ENCODE results near the gene VIPR1.

Gene VIPR1

DNA sequence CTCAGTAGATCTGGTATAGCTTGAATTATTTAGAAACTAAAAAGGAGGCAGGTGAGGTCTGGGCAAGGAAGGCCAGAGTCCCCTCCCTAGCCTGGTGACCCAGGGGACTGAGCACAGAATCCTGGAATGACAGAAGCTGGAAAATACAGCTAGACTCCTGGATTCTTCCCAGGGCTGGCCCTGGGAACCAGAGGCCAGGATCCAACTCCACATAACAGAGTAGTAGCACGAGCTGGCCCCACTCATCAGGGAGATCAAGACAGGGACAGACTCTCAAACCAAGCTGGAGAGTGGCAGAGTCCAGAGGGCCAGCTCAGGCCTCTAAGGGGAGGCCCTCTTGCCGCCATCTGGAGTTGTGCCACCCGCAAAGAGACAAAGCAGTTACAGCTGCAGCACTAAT lies 10.7 kb downstream of the VIPR1 start:
- DNase-seq = no peak

DNA sequence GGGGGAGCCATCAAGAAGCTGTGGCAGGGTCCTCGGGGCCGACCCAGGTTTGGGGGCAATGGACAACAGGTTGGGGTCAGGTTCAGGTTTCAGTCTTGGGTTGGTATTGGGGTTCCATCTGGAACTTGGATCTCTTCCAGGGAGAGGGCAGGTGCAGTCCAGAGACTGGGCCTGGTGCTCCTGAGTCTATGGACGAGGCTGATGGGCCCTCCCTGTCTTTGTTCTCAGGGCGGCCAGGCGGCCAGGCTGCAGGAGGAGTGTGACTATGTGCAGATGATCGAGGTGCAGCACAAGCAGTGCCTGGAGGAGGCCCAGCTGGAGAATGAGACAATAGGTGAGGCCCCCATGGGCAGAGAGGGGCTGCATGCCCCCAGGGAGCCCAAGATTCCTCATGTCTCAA lies 11.1 kb downstream of the VIPR1 start:
- DNase-seq = no peak

GRCh38 chr3:42514876-42515275 lies 12.4 kb downstream of the VIPR1 start:
- DNase-seq = no peak

GRCh38 chr3:42515391-42515916 lies 13.0 kb downstream of the VIPR1 start:
- no peak for DNase-seq

- no peak for DNase-seq
Measured at GRCh38 chr3:42515976-42516375, 13.5 kb downstream of the VIPR1 start.

- DNase-seq = no peak
Measured at GRCh38 chr3:42516443-42516842, 14.0 kb downstream of the VIPR1 start.

- no peak for DNase-seq
Measured at GRCh38 chr3:42517117-42517516, 14.7 kb downstream of the VIPR1 start.

- DNase-seq = no peak
Measured at GRCh38 chr3:42518800-42519567, 16.5 kb downstream of the VIPR1 start.

DNA sequence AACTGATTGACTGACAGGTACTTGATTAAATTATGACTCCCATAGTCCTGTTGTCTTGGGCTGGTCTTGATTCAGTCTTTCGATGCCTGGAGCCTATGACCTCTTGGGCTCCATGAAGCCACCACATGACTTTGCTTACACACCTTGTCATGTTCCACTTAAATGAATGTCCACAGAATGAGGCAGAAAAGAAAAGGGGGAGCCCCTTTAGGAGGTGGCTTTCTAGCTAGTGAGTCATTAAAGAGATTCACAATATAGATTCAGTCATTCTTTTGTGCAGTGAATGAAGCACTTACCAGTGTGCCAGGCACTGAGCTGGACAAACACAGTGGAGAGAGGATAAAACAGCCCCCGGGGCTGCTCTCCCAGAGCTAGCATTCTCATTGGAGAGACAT lies 17.1 kb downstream of the VIPR1 start:
- no peak for DNase-seq

- DNase-seq = no peak
Measured at GRCh38 chr3:42520336-42520735, 17.9 kb downstream of the VIPR1 start.

GRCh38 chr3:42520906-42521305 lies 18.5 kb downstream of the VIPR1 start:
- DNase-seq = no peak

GRCh38 chr3:42524751-42525150 lies 22.3 kb downstream of the VIPR1 start:
- DNase-seq = no peak

DNA sequence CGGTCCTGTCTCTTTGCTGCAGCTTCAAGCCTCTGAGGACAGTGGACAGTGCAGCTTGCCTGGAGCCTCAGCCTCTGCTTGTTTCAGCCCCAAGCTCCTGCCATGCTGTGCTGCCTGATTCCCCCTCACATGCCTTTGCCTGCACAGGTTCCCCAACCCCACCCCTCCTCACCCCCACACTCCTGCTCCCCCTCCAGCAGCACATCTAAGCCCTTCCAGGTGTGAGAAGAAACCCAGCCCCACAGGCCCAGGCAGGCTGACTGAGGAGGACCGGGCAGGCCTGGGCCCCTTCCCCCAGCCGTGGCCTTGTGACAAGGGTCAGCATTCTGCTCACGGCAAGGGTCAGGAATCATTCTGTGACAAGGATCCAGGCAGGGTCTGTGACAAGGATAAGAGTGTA lies 22.8 kb downstream of the VIPR1 start:
- no peak for DNase-seq

- no peak for DNase-seq
Measured at GRCh38 chr3:42525736-42526345, 23.4 kb downstream of the VIPR1 start.

- no peak for DNase-seq
Measured at GRCh38 chr3:42526616-42527367, 24.3 kb downstream of the VIPR1 start.

DNA sequence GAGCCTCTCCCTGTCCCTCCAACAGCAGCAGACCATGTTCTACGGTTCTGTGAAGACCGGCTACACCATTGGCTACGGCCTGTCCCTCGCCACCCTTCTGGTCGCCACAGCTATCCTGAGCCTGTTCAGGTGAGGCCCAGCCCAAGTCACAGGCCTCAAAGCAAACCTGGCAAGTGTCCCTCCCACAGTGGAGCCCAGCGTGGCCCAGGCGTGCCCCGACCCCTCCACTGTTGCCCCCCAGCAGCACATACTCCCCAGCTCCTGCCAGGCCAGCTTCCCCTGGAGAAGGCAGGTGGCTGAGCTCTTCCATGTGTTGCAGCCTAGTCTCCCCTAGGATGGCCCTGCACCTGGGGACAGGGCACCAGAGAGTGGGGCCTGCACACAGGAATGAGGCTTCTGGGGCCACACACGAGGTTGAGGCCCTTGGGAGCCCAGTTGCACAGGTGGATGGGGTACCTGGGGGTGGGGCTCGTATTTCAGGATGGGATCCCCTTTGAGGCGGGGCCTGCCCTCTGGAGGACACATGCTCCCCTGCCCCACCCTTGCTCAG lies 25.0 kb downstream of the VIPR1 start:
- no peak for DNase-seq

DNA sequence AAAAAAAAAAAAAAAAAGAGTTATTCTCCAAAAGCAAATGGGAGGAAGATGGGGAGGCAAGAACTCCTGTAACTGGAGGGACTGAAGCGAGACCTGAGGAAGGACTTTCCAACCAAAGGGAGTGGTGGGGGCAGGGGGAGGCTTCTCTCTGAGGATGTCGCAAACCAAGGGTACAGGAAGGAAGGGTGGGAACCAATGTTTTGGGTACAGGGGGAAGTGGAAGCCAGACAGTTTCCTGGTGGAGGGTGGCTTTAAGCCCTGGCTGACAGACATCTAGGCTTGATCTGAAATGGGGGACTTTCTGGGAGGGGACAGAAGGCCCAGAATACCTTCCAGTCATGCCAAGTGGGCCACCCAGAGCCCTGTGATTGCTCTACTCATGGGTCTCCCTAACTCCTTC lies 27.0 kb downstream of the VIPR1 start:
- DNase-seq = no peak

DNA sequence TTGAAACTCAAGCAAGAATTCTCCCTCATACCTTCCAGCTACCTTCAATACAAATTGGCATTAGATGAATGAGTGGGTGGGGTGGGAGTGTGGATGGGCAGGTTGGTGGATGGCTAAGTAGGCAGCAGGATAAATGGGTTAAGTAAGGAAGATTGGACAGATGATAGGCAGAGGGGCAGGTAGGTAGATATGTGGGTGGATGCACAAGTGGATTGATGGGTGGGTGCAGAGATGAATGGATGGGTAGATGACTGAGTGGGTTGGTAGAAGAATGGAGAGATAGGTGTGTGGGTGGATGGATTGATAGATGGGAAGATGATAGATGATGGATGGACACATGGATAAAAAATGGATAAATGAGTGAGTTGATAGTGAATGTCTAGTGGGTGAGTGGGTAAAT lies 27.6 kb downstream of the VIPR1 start:
- DNase-seq = no peak

- DNase-seq = no peak
Measured at GRCh38 chr3:42531470-42531869, 29.0 kb downstream of the VIPR1 start.

DNA sequence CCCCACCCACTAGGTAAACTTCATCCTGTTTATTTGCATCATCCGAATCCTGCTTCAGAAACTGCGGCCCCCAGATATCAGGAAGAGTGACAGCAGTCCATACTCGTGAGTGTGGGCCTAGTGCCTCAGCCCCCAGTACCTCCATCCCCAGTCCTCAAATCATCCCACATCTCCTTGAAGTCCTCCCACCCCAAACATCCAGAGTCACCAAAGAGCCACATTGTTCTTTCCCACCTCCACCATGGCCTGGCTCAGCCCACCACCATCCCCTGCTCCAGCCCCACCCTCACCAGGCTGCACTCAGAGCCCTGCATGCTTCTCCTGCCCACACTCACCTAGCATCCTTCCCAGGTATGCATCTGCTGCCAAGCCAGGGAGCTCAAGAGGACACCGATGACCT lies 29.8 kb downstream of the VIPR1 start:
- no peak for DNase-seq

DNA sequence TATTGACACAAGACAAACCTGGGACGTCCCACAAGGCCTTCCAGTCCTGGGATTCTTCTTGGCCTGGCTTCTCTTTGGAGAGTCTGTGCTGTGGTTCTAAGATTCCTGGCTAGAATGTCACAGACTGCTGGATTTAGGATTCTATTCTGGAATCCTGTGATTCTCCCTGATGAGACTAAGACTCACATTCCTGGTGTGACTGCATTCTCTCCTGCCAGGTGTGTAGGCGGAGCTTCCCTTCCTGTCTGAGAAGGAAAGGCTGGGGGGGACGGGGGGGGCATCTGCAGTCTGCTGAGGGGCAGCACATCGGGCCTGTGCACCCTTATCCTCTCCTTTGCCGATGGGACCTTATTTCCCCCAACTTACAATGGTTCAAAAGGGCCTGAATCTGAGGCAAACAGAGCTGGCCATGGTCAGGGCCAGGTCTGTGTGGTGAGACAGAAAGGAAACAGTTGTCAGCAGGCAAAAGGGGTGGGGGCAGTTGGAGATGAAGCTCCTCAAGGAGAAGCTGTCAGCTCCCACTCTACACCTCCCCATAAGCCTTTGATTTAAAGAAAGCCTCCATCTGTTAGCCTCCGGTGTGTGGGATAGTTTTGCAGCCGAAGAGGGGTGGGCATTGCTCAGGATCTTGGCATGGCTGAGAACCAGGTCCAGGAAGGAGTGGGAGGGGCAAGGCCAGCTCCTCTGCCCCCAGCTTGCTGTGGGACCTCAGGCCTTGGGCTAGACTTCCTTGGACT lies 30.9 kb downstream of the VIPR1 start:
- DNase-seq = no peak

DNA sequence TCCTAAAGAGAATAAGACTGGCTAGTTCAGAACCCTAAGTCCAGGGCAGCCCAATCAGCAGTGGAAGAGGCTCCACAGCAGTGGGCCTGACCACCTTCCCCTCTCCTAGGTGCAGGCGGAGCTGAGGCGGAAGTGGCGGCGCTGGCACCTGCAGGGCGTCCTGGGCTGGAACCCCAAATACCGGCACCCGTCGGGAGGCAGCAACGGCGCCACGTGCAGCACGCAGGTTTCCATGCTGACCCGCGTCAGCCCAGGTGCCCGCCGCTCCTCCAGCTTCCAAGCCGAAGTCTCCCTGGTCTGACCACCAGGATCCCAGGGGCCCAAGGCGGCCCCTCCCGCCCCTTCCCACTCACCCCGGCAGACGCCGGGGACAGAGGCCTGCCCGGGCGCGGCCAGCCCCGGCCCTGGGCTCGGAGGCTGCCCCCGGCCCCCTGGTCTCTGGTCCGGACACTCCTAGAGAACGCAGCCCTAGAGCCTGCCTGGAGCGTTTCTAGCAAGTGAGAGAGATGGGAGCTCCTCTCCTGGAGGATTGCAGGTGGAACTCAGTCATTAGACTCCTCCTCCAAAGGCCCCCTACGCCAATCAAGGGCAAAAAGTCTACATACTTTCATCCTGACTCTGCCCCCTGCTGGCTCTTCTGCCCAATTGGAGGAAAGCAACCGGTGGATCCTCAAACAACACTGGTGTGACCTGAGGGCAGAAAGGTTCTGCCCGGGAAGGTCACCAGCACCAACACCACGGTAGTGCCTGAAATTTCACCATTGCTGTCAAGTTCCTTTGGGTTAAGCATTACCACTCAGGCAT lies 33.7 kb downstream of the VIPR1 start:
- no peak for DNase-seq

Measured in NCI-H2107 (cell line).